Retinal pigment epithelial cell (primary cell): ENCODE measurements around the gene NAA10.

ENCODE experiments used
- DNase-seq: peaks from one replicate; pipeline ENCODE4 v3.0.0-alpha.2; 2010; ENCODE audit warnings: low read depth
- H3K4me3 ChIP-seq: 2 replicates; pipeline ENCODE4 v1.5.1; 2011; ENCODE audit warnings: mild to moderate bottlenecking, low read length, control low read depth, moderate library complexity
- CTCF ChIP-seq: conservative IDR thresholded peaks from 2 replicates; pipeline ENCODE4 v1.5.1; 2011; ENCODE audit warnings: low read depth, low read length, control low read depth, inconsistent platforms

NAA10 gene

GRCh38 chrX:153913701-153914100 is 21.1 kb downstream of the NAA10 start:
- H3K4me3 ChIP-seq, result no peak overlapping the region
- no peak for TF ChIP-seq CTCF
- DNase-seq, result no peak

- no peak overlapping the region for H3K4me3 ChIP-seq
- no peak for TF ChIP-seq CTCF
- no peak for DNase-seq
Observed at GRCh38 chrX:153913211-153913610, 21.6 kb downstream of the NAA10 start.

- no peak for DNase-seq
- no peak overlapping the region for H3K4me3 ChIP-seq
- no peak for TF ChIP-seq CTCF
Observed at GRCh38 chrX:153911798-153912197, 23.0 kb downstream of the NAA10 start.

GRCh38 chrX:153910446-153910845 is 24.4 kb downstream of the NAA10 start:
- TF ChIP-seq CTCF, result no peak
- DNase-seq, result no peak
- H3K4me3 ChIP-seq, result no peak overlapping the region

GRCh38 chrX:153909980-153910360 is 24.9 kb downstream of the NAA10 start:
- no peak for TF ChIP-seq CTCF

GRCh38 chrX:153909024-153909979 is 25.5 kb downstream of the NAA10 start:
- H3K4me3 ChIP-seq, result no peak overlapping the region
- DNase-seq, result no peak
- no peak for TF ChIP-seq CTCF

More at GRCh38 chrX:153909980-153910360, 24.9 kb downstream of the NAA10 start:
- H3K4me3 ChIP-seq, result no peak overlapping the region
- no peak for DNase-seq
